ENCODE results near the gene LBHD2. TPM values are rescaled to one million over a fixed set of nuclear protein-coding genes. Genes with fewer than 3 reads are reported as not detected.
"Not testable (repeated sequence)": the region's sequence is repeated elsewhere in the genome, so short reads cannot be mapped to it uniquely, and the experiment has no call there.

LBHD2 gene
- total and polyA plus RNA-seq, 4 donors = 0.47 to 0.53 TPM; not detected in 2

- H3K4me1 ChIP-seq (ENCODE audit: control insufficient read depth in 4 of 4, insufficient read depth in 4 of 4, low read length in 3 of 4) = peaks cover 20 to 46% (median 36%) of the 10 kb centered on the region in 4 donors
- H3K27ac ChIP-seq (ENCODE audit: low read depth in 1 of 2, low read length in 2 of 2) = peak overlapping the region; percentile 54 to 61
- WGBS = 20% methylated on average over 12 of the region's 12 CpGs
- H3K36me3 ChIP-seq (ENCODE audit: control insufficient read depth in 4 of 4, insufficient read depth in 3 of 4, low read depth in 1 of 4, low read length in 3 of 4); H3K27me3 ChIP-seq (ENCODE audit: control insufficient read depth in 4 of 4, insufficient read depth in 4 of 4, low read length in 3 of 4); H3K9me3 ChIP-seq (ENCODE audit: control insufficient read depth in 4 of 4, low read length in 3 of 4); H3K4me3 ChIP-seq (ENCODE audit: low read depth in 1 of 3, low read length in 3 of 3); DNase-seq (ENCODE audit: low spot score); H3K9ac ChIP-seq (ENCODE audit: low read depth in 1 of 2, low read length in 2 of 2): not testable (repeated sequence)
- TF ChIP-seq HNF4G (IDR thresholded peaks at IDR 0.05) = peak; percentile 60
- peak; percentile 9 to 32 for TF ChIP-seq RAD21 (IDR thresholded peaks at IDR 0.05)
- peak; percentile 73 to 76 for TF ChIP-seq HNF4A (conservative IDR thresholded peaks at IDR 0.05)
- TF ChIP-seq MAX (IDR thresholded peaks at IDR 0.05) = peak; percentile 70
- TF ChIP-seq YY1 (IDR thresholded peaks at IDR 0.05) = peak; percentile 58
- peak; percentile 87 for TF ChIP-seq SP1 (IDR thresholded peaks at IDR 0.05)
- peak; percentile 50 for TF ChIP-seq REST (IDR thresholded peaks at IDR 0.05)
- TF ChIP-seq RXRA (IDR thresholded peaks at IDR 0.05) = peak; percentile 53 to 58
These were observed 31.2 kb downstream of the LBHD2 start for GRCh38 chr14:103115086-103115679.

- peaks cover 18 to 44% (median 34%) of the 10 kb centered on the region in 4 donors for H3K4me1 ChIP-seq (ENCODE audit: control insufficient read depth in 4 of 4, insufficient read depth in 4 of 4, low read length in 3 of 4)
These were observed 32.0 kb downstream of the LBHD2 start for GRCh38 chr14:103115845-103116572.

More at GRCh38 chr14:103115845-103116572, 32.0 kb downstream of the LBHD2 start:
- no peak for DNase-seq (ENCODE audit: low spot score)
- Histone ChIP-seq H3K4me3 (ENCODE audit: low read depth in 1 of 3, low read length in 3 of 3) (no peak overlapping the region), H3K9ac (ENCODE audit: low read depth in 1 of 2, low read length in 2 of 2) (no peak overlapping the region), H3K36me3 (ENCODE audit: control insufficient read depth in 4 of 4, insufficient read depth in 3 of 4, low read depth in 1 of 4, low read length in 3 of 4) (no peaks in the 10 kb centered on the region), H3K9me3 (ENCODE audit: control insufficient read depth in 4 of 4, low read length in 3 of 4) (no peaks in the 10 kb centered on the region), H3K27me3 (ENCODE audit: control insufficient read depth in 4 of 4, insufficient read depth in 4 of 4, low read length in 3 of 4) (no peaks in the 10 kb centered on the region), H3K27ac (ENCODE audit: low read depth in 1 of 2, low read length in 2 of 2) (no peak overlapping the region)
- WGBS = 79% methylated on average over 10 of the region's 10 CpGs
- TF ChIP-seq FOXA2 (IDR thresholded peaks at IDR 0.05) (peak; percentile 33), CTCF (IDR thresholded peaks at IDR 0.05; ENCODE audit: low read depth, low read length, missing input control) (no peak)
